NK-92 (cell line): ENCODE results near the gene MCUR1.
"Not testable (repeated sequence)": the region's sequence is repeated elsewhere in the genome, so short reads cannot be mapped to it uniquely, and the experiment has no call there.

ENCODE experiments used
- DNase-seq: peaks from one replicate; lab custom pipeline; 2025; ENCODE audit not compliant: unreplicated experiment; lab: John Stamatoyannopoulos, UW

Gene MCUR1

DNA sequence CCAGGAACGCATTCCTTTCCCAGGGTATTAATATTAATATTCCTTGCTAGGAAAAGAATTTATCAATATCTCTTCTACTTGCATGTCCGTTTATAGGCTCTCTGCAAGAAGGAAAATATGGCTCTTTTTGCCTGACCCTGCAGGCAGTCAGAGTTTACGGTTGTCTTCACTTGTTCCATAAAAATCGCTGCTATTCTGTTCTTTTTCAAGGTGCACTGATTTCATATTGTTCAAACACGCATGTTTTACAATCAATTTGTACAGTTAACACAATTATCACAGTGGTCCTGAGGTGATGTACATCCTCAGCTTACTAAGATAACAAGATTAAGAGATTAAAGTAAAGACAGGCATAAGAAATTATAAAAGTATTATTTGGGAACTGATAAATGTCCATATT is 15.1 kb upstream of the MCUR1 start:
- DNase-seq = not testable (repeated sequence)

DNA sequence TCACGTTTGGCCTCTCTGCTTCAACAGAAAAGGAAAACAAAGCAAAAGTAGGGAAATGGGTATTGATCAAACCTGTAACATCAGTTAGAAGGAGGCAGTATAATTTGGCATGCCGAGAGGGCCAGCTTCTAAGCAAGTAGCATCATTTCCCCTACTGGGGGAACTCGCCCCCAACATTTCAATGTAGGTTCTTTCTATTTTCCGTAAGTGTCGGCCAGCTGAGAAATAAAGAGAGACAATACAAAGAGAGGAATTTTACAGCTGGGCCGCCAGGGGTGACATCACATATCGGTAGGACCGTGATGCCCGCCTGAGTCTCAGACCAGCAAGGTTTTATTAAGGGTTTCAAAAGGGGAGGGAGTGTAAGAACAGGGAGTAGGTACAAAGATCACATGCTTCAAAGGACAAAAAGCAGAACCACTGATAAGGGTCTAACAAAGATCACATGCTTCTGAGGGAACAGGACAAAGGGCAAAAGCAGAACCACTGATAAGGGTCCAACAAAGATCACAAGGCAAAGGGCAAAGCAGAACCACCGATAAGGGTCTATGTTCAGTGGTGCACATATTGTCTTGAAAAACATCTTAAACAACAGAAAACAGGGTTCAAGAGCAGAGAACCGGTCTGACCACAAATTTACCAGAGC is 14.4 kb upstream of the MCUR1 start:
- not testable (repeated sequence) for DNase-seq

DNA sequence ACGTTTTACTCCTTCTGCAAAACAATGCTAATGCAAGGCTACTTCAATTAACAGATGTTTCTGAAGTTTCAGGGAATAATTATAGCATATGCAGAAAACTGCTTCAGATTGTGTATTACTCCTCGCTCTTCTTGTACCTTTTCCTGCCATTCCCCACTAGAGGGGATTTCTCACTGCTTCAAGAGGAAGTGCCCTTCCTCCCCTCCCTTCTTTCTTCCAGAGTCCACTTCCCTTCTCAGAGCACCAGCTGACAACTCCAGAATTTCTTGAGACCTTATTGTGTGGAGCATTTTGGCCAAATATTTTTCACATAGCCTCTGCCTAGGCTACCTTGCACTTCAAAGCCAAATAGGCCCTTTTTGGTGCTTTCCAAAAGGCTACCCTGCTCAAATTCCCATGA is 12.7 kb upstream of the MCUR1 start:
- no peak for DNase-seq

DNA sequence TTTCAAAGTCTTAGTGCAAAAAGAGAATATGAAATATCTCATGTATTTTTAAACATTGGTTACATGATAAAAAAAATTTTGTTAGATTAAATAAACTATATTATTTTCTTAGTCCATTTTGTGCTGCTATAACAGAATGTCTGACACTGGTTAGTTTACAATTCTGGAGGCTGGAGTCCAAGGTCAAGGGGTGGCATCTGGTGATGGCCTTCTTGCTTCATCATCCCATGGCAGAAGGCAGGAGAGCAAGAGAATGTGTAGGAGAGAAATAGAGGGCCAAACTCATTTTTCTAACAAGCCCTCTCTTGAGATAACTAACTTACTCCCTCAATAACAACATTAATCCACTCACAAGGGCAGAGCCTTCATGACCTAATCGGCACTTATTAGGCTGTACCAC is 11.5 kb upstream of the MCUR1 start:
- DNase-seq = no peak

DNA sequence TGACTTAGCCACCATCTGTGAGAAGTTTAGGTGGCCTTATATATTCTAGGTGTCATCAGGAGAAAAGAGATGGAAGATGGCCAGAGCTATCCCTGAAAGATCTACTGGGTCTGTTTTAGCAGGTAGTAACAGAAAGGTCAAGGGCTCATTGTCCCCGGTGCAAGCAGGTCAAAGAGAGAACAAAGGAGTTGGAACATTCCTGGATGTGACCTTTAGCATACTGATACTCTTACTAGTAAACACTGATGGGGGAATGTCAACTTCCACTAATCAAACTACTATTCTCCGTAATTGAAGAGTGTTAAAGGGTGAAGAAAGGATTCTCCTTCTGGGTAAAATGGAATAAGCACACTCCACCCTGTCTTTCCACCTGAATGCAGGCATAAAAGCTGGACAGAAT is 4.0 kb upstream of the MCUR1 start:
- no peak for DNase-seq

DNA sequence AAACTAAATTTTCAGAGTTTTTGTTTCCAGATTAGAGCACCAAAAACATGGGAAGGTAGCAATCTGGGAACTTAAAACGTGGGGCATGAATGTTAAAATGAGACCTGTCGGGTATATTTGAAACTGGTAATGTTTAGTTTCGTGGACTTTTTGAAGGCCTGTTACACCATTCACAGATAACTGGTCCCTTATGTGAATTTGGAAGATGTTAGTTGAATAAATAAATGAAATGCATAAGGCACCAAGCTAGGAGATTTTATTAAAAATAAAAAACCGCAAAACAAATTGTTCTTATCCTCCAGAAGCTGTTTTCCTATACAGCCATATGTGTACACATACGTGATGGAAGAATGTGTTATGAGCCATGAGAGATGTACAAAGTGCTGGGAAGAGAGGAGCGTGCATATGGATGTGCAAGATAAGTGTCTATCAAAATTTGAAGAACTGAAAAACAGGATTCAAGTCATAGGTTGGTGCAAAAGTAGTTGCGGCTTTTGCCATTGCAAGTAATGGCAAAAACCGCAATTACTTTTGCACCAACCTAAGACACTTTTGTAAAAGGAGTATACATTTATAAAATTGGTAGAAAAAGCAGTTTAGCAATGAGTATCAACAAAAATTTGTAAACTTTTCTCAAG is 700 bp upstream of the MCUR1 start:
- DNase-seq = no peak

DNA sequence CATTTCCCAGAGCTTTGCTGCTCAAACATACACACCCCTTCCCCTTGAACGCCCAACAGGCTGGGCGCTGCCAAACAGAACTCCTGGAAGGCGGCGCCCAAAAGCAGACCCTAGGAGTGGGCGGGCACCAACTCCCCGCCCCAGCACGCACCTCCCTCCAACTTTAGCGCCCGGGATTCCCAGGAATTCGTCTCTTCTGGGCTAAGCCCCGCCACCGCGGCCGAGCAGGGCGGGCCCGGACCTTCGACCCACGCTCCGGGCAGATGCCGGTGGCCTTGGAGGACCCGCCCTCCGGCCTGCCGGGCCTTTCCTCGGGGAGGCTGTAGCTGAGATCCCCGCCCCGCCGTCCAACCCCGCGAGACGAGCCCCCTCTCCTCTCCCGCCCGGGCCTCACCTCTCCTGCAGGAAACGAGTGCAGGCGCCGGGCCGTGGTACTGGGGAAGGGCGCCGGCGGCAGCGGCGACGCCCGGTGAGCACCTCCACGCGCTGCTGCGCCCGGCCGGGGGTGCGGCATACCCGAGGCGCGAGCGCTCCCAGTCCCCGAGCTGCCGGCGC is 659 bp downstream of the MCUR1 start:
- no peak for DNase-seq

DNA sequence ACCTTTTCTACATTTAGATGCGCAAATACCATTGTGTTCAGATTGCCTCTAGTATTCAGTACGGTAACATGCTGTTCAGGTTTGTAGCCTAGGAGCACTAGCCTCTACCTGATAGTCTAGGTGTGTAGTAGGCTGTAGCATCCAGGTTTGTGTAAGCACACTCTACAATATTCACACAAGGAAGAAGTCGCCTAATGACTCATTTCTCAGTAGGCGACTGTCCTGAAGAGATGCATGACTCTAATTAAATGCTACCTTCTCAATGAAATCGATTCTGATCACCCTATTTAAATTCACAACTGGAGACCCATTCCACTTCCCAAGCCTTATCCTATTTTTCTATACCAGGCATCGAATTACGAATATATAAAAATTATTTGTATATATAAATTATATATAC is 1.3 kb downstream of the MCUR1 start:
- no peak for DNase-seq

DNA sequence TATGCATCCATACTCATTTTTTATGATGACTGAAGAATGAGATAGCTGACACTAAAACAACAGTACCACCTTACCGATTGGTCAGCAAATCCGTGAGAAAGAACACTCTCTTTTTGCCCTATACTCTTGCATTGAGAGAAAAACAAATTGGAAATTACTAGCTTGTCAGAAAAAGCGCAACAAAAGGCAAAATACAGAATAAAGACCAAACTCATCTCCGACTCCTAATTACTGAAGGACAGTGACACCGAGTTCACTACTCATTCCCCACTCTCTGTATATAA is 2.1 kb downstream of the MCUR1 start:
- no peak for DNase-seq

DNA sequence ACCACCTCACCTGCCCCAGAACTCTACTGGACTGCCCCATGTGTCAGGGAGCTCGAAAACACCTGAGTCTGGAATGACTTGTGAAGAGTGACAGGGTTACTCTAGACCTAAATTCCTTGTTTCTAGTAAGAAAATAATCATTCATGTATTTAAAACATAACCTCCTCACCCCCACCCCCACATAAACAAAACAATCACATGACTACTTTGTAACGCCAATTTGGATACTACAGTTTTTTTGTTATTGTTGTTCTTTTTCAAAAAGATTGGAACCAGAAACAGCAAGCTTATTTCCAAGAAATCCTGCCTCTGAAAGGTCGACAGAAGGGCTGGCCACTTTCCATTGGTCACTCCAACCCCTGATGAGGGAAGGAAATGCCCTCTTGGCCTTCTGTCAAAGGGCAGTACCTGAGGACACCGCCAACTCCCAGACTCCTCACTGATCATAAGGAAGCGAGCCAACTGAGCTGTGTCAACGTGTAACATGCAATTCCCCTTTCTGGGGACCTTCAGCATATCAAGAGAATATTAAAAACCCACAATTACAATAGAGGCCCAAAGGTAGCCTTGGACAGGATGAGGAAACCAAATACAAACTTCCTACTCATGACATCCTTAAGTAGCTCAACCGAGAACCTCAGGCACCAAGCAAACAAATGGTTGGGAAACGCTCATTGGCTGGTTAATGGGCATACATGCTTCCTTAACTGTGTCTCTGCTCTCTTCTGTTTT is 2.6 kb downstream of the MCUR1 start:
- no peak for DNase-seq

DNA sequence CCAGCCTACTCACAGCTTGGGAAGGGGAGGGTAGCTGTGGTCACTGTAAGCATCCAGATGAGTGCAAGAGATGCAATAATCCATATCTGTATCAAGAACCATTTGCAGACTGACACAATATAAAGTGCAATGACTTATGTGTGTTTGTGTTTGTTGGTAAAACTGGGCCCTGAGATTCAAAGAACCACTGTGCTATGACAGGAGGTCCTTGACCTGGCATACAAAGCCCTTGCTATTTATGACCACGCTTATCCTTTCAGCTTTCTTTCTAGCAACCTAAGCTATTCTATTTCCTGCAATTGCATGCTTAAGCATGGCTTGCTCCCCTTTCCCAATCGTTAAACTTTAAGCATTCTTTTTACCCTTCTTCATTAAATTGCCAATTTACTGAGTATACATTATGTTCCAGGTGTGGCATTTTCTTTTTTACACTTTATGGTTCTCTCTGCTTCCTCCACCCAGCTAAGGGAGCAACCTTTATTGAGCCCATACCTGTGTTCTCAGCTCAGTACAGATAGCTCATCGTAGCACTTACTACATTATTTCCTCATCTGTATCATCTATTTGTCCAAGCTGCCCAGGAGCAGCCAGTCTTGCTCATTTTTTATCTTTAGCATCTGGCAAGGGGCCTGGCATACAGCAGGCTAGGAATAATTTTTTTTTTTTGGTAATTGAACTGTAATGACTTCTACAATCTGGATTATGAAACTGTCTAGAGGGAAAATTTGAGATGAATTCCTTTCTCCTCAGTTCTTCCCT is 3.5 kb downstream of the MCUR1 start:
- no peak for DNase-seq

DNA sequence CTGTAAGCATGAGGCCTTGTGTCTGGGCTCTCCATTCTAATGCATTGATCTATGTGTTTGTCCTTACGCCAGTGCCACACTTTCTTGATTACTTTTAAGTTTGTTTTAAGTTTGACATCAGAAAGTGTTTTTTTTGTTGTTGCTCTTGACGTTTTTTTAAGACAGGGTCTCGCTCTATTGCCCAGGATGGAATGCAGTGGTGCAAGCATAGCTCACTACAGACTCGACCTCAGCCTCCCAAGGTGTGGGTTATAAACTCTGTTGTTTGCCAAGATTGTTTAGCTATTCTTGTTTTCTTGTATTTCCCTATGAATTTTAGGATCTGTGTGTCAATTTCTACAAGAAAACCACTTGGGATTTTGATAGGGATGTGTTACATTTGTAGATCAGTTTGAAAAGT is 5.6 kb downstream of the MCUR1 start:
- no peak for DNase-seq

DNA sequence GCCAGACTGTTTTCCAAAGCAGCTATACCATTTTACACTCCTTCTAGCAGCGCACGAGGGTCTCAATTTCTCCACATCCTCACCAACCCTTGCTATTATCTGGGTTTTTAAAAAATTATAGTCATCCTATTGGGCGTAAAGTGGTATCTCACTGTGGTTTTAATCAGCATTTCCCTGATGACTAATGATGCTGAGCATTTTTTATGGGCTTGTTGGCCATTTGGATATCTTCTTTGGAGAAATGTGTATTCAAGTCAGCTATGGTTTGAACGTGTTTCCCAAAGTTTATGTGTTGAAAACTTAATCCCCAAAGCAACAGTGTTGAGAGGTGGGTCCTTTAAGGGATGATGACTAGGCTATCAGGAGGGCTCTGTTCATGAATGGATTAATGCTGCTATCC is 6.7 kb downstream of the MCUR1 start:
- DNase-seq = no peak

DNA sequence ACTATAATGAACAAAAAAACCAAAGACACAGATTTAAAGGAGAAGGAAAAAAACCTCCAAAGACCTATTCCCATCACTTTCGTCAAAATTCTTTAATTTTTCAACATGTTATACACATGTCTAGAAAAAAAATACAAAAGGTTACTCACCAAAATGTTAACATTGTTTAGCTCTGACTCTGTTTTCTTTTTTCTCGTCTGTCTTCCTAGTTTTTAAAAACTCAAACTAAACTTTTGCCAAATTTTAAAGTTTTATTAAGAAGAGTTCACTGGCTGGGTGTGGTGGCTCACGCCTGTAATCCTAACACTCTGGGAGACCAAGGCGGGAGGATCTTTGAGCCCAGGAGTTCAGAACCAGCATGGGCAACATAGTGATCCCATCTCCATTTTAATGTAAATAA is 10.8 kb downstream of the MCUR1 start:
- DNase-seq = no peak

DNA sequence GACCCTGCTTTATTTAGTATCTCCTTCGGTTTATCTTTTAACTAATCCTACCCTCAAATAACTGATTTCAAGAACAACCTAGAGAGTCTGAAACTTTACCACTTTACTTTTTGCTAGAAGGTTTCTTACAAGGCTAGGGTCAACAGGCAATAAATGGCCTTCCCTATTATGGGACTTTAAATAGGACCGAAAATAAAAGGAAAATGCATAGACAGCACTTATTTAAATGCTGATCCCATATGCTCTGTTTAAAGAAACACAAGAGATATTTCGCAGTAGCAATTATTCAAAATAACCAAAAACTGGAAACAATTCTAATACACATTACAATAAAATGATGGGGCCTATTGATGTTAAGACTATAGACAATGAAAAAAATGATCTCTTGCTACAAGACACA is 13.7 kb downstream of the MCUR1 start:
- no peak for DNase-seq

DNA sequence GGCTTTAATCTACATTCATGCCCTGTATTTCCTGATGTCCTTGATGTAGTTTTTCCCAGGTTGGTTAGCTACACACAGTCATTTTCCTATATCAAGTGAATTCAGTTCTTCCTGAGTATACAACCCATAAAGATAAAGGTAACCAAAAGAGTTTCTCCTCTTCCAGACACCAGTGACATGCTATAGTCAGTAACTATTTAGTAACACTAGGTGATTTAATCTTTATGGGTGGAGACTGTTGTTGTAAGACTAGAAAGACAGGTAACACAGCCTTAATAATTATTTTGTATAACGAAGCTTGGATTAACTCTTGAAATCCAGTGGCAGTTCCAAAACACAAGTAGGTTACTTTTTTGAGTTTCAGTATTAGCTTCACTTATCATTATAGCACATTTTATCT is 17.6 kb downstream of the MCUR1 start:
- no peak for DNase-seq

DNA sequence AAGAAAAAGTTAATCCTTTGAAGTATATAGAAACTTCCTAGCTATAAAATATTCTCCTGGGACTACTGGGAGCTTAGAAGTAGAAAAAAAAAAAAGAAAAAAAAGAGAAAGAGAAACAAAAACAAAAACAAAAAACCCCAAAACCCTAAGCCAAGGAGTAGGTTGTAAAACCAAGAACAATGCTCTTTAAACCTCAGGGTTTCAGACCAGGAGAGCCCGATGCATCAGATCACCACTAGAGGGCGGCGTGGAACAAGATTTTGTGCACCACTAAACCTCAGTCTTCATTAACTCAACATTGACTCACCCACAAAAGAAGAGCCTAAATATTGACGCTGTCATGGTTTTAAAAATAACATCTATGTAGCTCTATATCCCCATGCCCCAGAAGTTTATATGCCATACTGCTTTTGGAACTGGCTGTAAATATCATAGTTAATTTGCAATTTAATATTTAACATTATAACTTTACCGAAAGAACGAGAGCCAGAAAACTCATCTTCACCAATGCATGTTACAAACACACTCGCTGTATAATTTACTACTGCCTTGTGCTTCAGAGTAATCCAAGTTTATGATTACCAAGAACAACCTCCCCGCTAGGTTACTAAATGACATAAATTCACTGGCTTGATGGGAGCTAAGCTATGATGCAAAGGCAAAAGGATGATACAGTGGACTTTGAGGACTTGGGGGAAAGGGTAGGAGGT is 19.2 kb downstream of the MCUR1 start:
- no peak for DNase-seq

DNA sequence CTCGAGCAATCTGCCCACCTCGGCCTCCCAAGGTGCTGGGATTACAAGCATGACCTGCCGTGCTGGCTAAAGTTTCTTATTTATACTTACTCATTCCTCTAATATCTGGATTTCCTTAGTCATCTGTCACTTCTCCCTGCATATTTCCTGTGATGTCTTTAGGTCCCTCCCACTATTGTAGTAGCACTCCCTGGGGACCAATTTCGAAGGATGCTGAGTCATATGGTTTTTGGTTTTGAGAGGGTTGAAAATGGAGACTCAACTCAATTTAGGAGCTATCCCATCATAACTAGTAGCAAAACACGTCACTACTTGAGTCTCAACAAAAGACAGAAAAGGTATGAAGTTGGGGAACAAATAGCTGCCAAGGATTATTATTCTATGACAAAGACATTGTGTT is 20.2 kb downstream of the MCUR1 start:
- DNase-seq = no peak

DNA sequence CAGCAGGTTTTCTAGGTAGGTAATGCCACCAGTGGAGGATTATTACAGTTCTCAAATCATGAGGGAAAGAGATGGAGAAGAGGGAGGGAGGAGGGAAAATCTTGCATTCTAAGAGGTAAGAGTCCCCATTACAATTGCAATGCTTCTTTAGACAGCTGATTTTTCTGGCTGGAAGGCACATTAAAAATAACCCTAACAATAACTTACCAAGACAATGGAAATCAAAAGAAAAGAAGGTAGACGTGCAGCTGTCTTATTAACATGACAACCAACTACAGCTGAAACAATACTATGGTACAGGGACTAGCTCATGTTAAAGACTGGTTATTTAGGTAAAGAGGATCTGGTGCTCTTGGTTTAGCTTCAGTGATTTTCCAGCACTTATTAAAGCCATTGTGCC is 24.6 kb downstream of the MCUR1 start:
- DNase-seq = no peak

DNA sequence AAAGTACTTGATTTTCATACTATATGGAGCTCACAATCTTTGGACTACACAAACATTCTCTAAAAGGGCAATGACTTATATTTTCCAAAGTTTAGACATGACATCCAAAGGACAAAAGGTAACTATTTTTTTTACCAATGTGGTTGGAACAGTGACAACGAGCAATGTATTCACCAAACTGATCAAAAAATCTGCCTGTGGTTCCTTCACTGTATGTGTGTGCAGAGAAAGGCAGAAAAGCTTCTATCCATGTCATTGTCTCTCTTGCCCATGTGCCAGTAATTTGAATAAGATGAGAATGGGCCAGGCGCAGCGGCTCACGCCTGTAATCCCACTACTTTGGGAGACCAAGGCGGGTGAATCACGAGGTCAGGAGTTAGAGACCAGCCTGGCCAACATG is 25.5 kb downstream of the MCUR1 start:
- DNase-seq = no peak

DNA sequence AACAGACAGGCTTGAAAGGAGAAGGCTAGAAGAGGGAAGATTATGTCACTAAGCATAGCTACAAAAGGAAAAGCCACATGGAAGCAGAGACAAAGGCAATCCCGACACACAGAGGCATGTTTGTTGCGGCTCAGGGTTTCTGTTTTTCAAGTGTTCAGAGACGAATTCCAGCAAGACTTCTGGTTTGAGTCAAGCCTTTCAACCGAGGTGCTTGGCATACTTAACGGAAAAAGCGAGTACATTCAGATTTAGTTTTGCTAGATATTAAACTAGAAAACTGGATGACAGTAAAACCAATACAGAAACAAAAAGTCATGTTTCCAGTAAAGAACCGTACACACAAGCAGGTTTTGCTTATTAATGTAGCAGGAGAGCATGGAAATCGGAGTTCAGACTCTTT is 27.2 kb downstream of the MCUR1 start:
- DNase-seq = no peak
